ENCODE data around the gene NACC1. TPM values are rescaled to one million over a fixed set of nuclear protein-coding genes. Genes with fewer than 3 reads are reported as not detected.

Gene NACC1
- total RNA-seq, 1 donor from 2014 or later: 62.1 TPM

GRCh38 chr19:13104848-13105711, 13.0 kb upstream of the NACC1 start:
- Mint-ChIP-seq H3K27ac (peak overlapping the region; percentile 98), H3K4me1 (peaks cover 62% of the 10 kb centered on the region), H3K36me3 (ENCODE audit: low read depth) (peaks cover 26% of the 10 kb centered on the region), H3K4me3 (peak overlapping the region; percentile 88), H3K27me3 (no peaks in the 10 kb centered on the region), H3K9me3 (no peaks in the 10 kb centered on the region)
- ChIA-PET POLR2A (interaction anchor here (0.5 to 8.8 kb wide), 25 partner anchors 10 to 316 kb away, joined by 3 to 158 read pairs (median 6); partner anchors contain the start of genes FARSA, GCDH, IER2 and JUNB), CTCF (interaction anchor here (0.7 to 2.8 kb wide), 14 partner anchors 9 to 484 kb away, joined by 3 to 47 read pairs (median 4); partner anchors contain the start of genes IER2, NACC1 and STX10)
- intact Hi-C loops (cut with micrococcal nuclease): loop anchor here (1.0 to 5.0 kb wide), 8 partner anchors 11 to 1424 kb away; partner anchors contain the start of genes JUNB, MAST1, TECR and TRMT1
- DNase-seq (no peak), ATAC-seq (ENCODE audit: low read depth) (no peak)
- TF ChIP-seq, protein P1, sequence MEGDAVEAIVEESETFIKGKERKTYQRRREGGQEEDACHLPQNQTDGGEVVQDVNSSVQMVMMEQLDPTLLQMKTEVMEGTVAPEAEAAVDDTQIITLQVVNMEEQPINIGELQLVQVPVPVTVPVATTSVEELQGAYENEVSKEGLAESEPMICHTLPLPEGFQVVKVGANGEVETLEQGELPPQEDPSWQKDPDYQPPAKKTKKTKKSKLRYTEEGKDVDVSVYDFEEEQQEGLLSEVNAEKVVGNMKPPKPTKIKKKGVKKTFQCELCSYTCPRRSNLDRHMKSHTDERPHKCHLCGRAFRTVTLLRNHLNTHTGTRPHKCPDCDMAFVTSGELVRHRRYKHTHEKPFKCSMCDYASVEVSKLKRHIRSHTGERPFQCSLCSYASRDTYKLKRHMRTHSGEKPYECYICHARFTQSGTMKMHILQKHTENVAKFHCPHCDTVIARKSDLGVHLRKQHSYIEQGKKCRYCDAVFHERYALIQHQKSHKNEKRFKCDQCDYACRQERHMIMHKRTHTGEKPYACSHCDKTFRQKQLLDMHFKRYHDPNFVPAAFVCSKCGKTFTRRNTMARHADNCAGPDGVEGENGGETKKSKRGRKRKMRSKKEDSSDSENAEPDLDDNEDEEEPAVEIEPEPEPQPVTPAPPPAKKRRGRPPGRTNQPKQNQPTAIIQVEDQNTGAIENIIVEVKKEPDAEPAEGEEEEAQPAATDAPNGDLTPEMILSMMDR (IDR thresholded peaks at IDR 0.05): peak; percentile 5

DNA sequence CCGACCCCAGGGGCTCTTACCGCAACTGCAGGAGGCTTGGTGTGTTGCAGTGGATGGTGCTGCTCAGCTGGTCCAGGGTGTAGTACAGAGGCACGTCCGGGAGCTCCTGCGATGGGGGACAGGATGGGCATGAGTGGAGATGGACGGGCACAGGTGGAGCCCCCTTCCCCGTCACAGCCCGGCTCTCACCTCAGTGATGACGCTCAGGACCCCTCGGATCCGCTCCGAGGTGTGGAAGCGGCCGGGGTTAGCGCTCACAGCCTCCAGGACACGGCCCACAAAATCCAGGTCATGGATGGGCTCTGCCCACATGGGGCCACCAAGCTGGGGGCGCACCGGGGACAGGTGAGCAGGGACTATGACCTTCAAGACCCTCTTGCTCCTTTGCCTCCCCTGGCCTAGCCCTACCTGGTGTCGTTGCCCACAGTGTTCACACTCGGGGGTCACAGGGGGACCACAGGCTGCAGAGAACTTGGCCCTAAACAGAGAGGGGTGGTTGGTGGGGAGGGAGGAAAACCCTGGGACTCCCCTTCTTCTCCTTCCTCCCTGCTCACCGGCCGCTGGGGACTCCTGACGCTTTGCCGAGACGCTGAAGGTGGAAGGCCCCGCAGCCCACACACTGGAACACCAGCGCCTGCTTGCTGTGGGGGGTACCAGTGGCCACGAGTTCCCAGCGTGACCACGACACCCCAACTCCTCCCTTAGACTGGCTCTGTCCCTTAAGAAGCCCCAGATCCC, 8.5 kb upstream of the NACC1 start:
- no peaks in the 10 kb centered on the region for H3K27me3 Mint-ChIP-seq
- ChIA-PET POLR2A (interaction anchor here (0.7 to 1.3 kb wide), 2 partner anchors 8 to 345 kb away, joined by 4 to 7 read pairs; partner anchors contain the start of gene NACC1), CTCF (no interaction called here)
- H3K9me3 Mint-ChIP-seq: no peaks in the 10 kb centered on the region
- no peak for DNase-seq
- peaks cover 26% of the 10 kb centered on the region for H3K4me1 Mint-ChIP-seq
- no peak overlapping the region for H3K27ac Mint-ChIP-seq
- intact Hi-C loops (cut with micrococcal nuclease): no loop called here
- ATAC-seq (ENCODE audit: low read depth): no peak
- TF ChIP-seq, protein P1 (IDR thresholded peaks at IDR 0.05): no peak
- peaks cover 35% of the 10 kb centered on the region for H3K36me3 Mint-ChIP-seq (ENCODE audit: low read depth)
- no peak overlapping the region for H3K4me3 Mint-ChIP-seq

GRCh38 chr19:13110099-13110610, 7.9 kb upstream of the NACC1 start:
- TF ChIP-seq, protein P1 (IDR thresholded peaks at IDR 0.05): no peak
- H3K4me3 Mint-ChIP-seq: no peak overlapping the region
- H3K4me1 Mint-ChIP-seq: peaks cover 21% of the 10 kb centered on the region
- ATAC-seq (ENCODE audit: low read depth): no peak
- no peaks in the 10 kb centered on the region for H3K9me3 Mint-ChIP-seq
- POLR2A ChIA-PET: no interaction called here
- no peaks in the 10 kb centered on the region for H3K27me3 Mint-ChIP-seq
- peaks cover 41% of the 10 kb centered on the region for H3K36me3 Mint-ChIP-seq (ENCODE audit: low read depth)
- no peak for DNase-seq
- no peak overlapping the region for H3K27ac Mint-ChIP-seq
- intact Hi-C loops (cut with micrococcal nuclease): no loop called here
- CTCF ChIA-PET: no interaction called here

DNA sequence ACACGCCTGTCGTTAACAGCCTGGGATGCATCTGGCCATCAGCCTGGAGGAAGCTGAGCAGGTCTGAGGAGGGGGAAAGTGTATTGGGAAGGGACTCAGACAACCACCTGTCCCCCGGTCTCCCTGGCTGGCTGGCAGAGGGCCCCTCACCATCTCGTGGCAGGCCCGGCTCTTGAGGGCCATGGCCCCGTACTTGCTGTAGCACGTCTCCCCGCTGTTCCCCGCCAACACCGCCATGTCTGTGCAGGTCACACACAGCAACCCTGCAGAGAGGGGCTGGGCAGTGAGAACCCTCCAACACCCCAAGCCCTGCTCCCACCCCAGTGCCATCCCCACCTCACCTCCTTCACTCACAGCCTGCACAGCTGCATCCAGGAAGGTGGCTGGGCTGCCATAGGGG, 5.5 kb upstream of the NACC1 start:
- ATAC-seq (ENCODE audit: low read depth) (no peak), DNase-seq (no peak)
- H3K9me3 Mint-ChIP-seq: no peaks in the 10 kb centered on the region
- ChIA-PET CTCF (no interaction called here), POLR2A (no interaction called here)
- intact Hi-C loops (cut with micrococcal nuclease): no loop called here
- no peaks in the 10 kb centered on the region for H3K27me3 Mint-ChIP-seq
- no peak overlapping the region for H3K4me3 Mint-ChIP-seq
- TF ChIP-seq, protein P1 (IDR thresholded peaks at IDR 0.05): no peak
- no peak overlapping the region for H3K27ac Mint-ChIP-seq
- peaks cover 47% of the 10 kb centered on the region for H3K36me3 Mint-ChIP-seq (ENCODE audit: low read depth)
- H3K4me1 Mint-ChIP-seq: peaks cover 23% of the 10 kb centered on the region
